HL-60/S4 (cell line): Measurements from ENCODE around the gene TMEM121.

Experiments used
- in situ Hi-C: fragments of 300-500 bp; cut with MboI; formaldehyde crosslinking; loops from 2 replicates; pipeline ENCODE4 v1.14.3; 2022; ENCODE audit warnings: low sequenced_read_pairs

The TMEM121 gene

GRCh38 chr14:105525861-105526775 is at the start of gene TMEM121:
Gene TMEM121, plus strand, starts transcription at chr14:105526583. Its CDS starts 2,252 bp downstream, at chr14:105528835.
- in situ Hi-C loops, result no loop called here

DNA sequence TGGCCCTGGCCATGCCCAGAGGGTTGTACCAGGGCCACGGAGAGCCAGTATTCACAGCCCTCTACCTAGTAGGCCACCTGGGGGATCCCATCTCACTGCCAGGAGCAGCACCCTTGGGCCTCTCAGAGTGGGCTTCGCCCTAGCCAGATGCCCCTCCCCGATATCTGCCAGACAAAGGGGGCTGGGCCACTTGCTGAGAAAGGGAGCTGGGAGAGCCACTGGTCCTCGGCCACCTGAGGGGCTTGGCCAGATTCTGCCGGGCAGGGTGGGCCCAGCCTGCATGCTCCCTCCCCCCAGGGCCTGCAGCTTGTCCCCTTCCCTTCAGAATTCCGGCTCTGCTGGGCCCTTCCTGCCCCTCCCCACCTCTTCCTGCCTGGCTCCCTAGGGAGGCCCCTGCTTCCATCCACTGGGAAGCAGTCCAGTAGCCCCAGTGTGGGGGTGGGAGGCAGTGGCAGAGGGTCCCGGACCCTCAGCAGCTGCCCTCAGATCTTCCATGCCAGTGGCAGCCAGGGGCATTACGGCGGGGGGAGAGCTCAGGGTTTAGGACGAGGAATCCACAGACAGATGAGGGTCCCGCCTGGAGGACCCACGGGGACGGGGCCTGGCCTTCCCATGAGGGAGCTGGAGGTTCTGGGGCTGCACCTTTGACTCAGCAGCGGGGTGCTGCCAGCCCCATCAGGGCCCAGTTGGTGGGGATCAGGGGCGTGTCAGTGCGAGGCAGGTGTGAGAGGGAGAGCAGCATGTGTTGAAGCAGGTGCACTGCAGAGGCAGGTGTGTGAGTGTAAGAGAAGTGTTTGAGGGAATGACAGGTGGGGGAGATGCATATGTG is 49.3 kb upstream of the TMEM121 start:
- in situ Hi-C loops, result no loop called here

GRCh38 chr14:105477660-105478397 is 48.6 kb upstream of the TMEM121 start:
- in situ Hi-C loops, result no loop called here

GRCh38 chr14:105478398-105479251 is 47.8 kb upstream of the TMEM121 start:
- in situ Hi-C loops, result no loop called here

DNA sequence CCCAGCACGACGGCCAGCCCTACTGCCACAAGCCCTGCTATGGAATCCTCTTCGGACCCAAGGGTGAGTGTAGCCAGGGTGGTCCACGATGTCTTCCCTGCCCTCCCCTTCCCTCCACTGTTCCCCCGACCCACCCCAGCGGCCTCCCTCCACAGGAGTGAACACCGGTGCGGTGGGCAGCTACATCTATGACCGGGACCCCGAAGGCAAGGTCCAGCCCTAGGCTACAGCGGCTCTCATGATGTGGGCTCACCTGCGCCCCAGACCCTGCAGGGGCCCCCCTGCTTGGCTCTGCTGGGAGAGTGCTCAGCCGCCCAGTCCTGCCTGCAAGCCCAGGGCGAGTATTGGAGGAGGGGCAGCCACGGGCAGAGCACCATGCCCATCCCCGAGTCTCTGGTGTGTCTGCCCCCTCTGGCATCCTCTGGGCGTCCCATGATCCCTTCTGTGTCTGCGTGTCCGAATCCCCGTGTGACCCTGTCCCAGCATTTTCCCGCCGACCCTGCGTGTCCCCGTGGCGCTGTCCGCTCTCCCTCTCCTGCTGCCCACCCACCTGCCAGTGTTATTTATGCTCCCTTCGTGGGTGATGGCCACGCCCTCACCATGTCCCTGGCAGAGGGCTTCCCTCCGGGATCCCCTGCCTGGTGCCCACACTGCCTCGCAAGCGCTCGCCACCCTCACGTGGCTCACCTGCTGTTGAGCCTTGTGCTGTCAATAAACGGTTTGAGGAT is 46.8 kb upstream of the TMEM121 start:
- in situ Hi-C loops, result loop anchor here (10.0 kb wide), 1 partner anchor 105 kb away; no protein-coding TSS in a partner anchor

DNA sequence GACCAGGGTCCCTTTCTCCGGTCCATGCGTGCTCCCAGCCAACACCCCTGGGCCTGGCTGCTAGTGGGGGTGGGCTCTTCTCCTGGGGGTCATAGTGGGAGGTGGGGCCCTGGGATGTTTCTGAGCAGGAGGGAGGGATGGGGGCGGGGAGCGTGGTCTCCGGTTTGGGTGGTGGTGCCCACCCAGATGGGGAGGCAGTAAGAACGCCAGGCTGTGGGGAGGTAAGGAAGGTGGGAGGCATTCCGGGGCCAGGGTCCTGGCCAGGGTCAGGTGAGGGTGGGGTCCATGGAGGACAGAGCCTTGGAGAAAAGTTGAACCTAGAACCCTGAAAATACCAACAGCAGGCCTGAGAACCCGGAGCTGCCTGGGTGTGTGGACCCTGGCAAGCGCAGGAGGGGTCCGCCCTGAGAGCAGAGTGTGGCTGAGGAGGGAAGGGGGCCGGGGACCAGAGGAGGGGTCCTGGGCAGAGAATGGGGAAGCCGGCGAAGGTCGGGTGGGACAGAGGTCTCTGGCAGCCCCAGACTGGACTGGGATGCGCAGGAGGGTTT is 46.1 kb upstream of the TMEM121 start:
- in situ Hi-C loops, result loop anchor here (10.0 kb wide), 1 partner anchor 105 kb away; no protein-coding TSS in a partner anchor

- in situ Hi-C loops, result loop anchor here (10.0 kb wide), 1 partner anchor 106 kb away; no protein-coding TSS in a partner anchor
These were observed 45.3 kb upstream of the TMEM121 start for GRCh38 chr14:105480807-105481801.

GRCh38 chr14:105481886-105482457 is 44.4 kb upstream of the TMEM121 start:
- in situ Hi-C loops, result loop anchor here (10.0 kb wide), 1 partner anchor 107 kb away; no protein-coding TSS in a partner anchor

GRCh38 chr14:105482486-105483110 is 43.8 kb upstream of the TMEM121 start:
- in situ Hi-C loops, result loop anchor here (10.0 kb wide), 1 partner anchor 108 kb away; no protein-coding TSS in a partner anchor

DNA sequence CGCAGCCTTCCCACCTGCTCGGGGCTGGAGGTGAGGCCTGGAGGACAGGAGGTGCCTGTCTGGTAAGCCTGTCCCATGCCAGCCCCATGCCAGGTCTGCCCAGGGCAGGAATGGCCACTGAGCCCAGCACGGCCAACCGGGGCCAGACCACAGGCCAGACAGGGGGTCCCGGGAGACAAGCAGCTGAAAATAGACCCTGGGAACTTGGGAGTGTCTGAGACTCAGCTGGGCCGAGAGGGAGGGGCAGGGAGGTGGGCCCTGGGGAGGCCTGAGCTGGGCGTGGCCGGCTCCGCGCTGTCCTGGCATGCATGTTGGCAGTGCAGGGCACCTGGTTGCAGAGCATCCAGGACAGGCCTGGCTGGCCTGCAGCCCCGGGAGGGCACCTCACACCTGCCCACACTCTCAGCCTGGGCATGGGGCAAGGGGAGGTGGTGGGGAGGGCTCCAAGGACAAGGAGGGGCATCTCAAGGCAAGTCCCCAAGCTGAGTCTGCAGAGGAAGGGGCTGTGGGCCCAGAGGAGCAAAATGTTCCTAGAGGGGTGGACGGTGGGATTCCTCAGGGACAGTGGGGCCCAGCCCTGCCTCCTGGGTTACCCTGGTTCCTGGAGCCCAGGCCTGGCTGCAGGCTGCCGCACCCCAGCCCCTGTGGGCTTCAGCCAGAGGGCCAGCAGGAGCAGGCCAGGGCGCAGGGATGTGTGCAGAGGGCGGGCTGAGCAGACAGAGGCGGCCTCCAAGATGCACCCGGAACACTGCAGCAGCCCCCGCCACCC is 42.9 kb upstream of the TMEM121 start:
- in situ Hi-C loops, result loop anchor here (10.0 kb wide), 1 partner anchor 109 kb away; no protein-coding TSS in a partner anchor

DNA sequence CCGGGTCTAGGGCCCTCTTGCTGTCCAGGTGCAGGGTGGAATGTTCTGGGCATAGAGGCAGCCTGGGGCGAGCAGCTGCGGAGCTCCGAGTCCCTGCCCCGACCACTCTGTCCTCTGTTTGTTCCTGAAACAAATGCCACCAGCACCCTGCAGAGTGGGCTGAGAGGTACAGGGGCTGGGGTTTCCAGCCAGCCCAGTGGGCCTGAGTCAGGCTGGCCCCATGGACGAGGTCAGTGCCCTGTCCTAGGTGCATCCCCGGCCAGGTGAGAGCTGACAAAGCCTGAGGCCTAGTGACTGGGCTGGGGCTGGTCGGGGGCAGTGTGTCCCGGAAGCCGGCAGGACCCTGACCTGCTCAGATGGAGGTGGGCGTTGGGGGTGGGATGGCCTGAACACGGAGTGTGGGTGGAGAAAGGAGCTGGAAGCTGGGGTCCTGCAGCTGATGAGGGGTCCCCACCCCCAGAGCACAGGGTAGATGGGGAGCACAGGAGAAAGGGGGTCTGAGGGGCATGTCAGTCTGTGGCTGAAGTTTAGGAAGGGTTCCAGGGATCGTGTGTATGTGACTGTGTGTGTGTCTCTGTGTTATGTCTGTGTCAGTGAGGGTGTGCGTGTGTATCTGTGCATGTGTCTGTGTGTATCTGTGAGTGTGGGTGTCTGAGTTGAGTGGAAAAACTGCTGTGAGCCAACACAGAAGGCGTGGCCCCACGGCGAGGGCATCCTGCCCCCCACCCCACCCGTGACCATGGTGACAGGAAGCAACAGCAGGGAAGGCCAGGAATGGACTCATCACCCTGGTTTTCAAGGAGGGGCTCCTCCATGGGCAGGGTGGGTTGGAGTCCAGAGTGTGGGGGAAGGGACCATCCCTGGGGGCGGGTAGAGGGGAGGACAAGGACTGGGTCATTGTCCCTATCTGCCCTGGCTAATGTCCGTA is 42.0 kb upstream of the TMEM121 start:
- in situ Hi-C loops, result loop anchor here (10.0 kb wide), 1 partner anchor 110 kb away; no protein-coding TSS in a partner anchor

DNA sequence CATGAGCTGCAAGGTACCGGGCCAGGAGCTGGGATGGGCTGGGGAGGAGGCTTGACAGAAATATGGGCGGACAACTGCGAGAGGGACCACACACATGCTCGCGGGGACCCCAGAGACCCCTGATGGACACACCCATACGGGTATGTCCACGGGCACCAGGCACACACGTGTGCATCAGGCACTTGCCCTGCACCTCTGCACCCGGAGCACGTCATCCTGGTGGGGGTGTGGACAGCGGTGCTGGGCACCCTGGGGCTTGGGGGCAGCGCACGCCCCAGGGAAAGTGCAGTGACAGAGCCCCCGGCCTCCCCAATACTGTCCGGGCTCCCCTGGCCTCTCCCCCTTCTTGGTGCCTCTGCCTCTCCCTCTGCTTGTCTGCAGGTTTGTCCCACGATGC is 41.4 kb upstream of the TMEM121 start:
- in situ Hi-C loops, result loop anchor here (10.0 kb wide), 1 partner anchor 110 kb away; no protein-coding TSS in a partner anchor

- in situ Hi-C loops, result loop anchor here (10.0 kb wide), 1 partner anchor 111 kb away; no protein-coding TSS in a partner anchor
These were observed 40.6 kb upstream of the TMEM121 start for GRCh38 chr14:105485739-105486162.

GRCh38 chr14:105486163-105486973 is 40.0 kb upstream of the TMEM121 start, which contains the start of gene CRIP1:
Gene CRIP1, plus strand, starts transcription at chr14:105486886. Its CDS starts 374 bp downstream, at chr14:105487260.
- in situ Hi-C loops, result loop anchor here (10.0 kb wide), 1 partner anchor 112 kb away; no protein-coding TSS in a partner anchor
